Heart right ventricle (tissue), 16 donors: ENCODE data around the gene SEC31B. TPM values are rescaled to one million over a fixed set of nuclear protein-coding genes. Genes with fewer than 3 reads are reported as not detected.

Experiments
- ATAC-seq, 8 donors: fragments of 200-7000 bp; cut with Tn5 transposase; one replicate each; pipeline ENCODE4 v1.9.1; 2020; ENCODE audit warnings: mild to moderate bottlenecking in 8 of 8, moderate library complexity in 8 of 8, moderate number of reproducible peaks in 1 of 8
- DNase-seq, 2 donors: peaks; one replicate each; pipeline ENCODE4 v3.0.0-alpha.2; 2020
- H3K27ac ChIP-seq, 10 donors: fragments of 200-600 bp; sonication (generic) in 2 of 10; one replicate each; pipeline versions ENCODE4 v1.5.0 to v1.8.0; 2020 to 2022; ENCODE audit warnings: mild to moderate bottlenecking in 3 of 10
- H3K27me3 ChIP-seq, 7 donors: fragments of 200-600 bp; one replicate each; pipeline ENCODE4 v1.8.0; 2021 to 2022; ENCODE audit warnings: mild to moderate bottlenecking in 2 of 7
- H3K36me3 ChIP-seq, 9 donors: fragments of 200-600 bp; sonication (generic) in 1 of 9; one replicate each; pipeline versions ENCODE4 v1.5.0 to v1.8.0; 2020 to 2022; ENCODE audit warnings: mild to moderate bottlenecking in 2 of 9
- H3K4me1 ChIP-seq, 9 donors: fragments of 200-600 bp; sonication (generic) in 1 of 9; one replicate each; pipeline versions ENCODE4 v1.5.0 to v1.8.0; 2020 to 2022; ENCODE audit warnings: mild to moderate bottlenecking in 4 of 9
- H3K4me3 ChIP-seq, 10 donors: fragments of 200-600 bp; sonication (generic) in 2 of 10; one replicate each; pipeline versions ENCODE4 v1.5.0 to v1.8.0; 2020 to 2022; ENCODE audit warnings: mild to moderate bottlenecking in 7 of 10, moderate library complexity in 2 of 10
- H3K9me3 ChIP-seq, 11 donors: fragments of 200-600 bp in 10 of 11; sonication (generic) in 2 of 11; one replicate each; pipeline versions ENCODE4 v1.5.0 to v1.8.0; 2013 to 2022; ENCODE audit warnings: mild to moderate bottlenecking in 2 of 11, control low read depth in 1 of 11, moderate library complexity in 1 of 11
- CTCF ChIP-seq, 9 donors: fragments of 200-600 bp; sonication (generic) in 2 of 9; IDR thresholded peaks; one replicate each; pipeline versions ENCODE4 v1.5.0 to v1.8.0; 2021 to 2022; ENCODE audit warnings: antibody characterized with exemption in 9 of 9, mild to moderate bottlenecking in 5 of 9, moderate library complexity in 1 of 9
- WGBS, 2 donors: extraction: QIAGEN DNeasy Blood & Tissue Kit; methylation state at CpG; one replicate each; pipeline ENCODE4 v1.1.7; 2013; ENCODE audit warnings: inconsistent platforms in 1 of 2; 5-methylcytosine and 5-hydroxymethylcytosine counted together
- intact Hi-C, 10 donors: fragments of 100-400 bp; cut with DNase I; formaldehyde crosslinking; loops; one replicate each; pipeline versions ENCODE4 v1.11.1 to v1.14.2; 2022
- polyA plus RNA-seq, 2 donors: library from polyadenylated mRNA; stranded (reverse); fragments of 200-250 nt; gene quantifications; one replicate each; pipeline ENCODE4 v1.2.3, GENCODE V29; 2013
- total RNA-seq, 10 donors: library from RNA; stranded (reverse); fragmentation: NEBNext Ultra II Directional in 3 of 10; extraction: Animal tissue kit (Norgen Biotek cat#: 25700) in 3 of 10; gene quantifications; one replicate each; pipeline versions ENCODE4 v1.2.1 to v1.2.4, GENCODE V29; 2021 to 2023
- donor health status: Arrhythmogenic right ventricular cardiomyopathy.
- donor health status: ischemic (EF 13 %, LVEDD 7.1; RV severe dilation, severe dysfunction).
- donor health status: healthy with polysubstance abuse.
- donor health status: DM: no; HTN: yes; CAD: no.
- donor health status: DM: no; HTN: no; CAD: no.
- donor health status: ischemic (EF 25% LVEDD 6.9; RV normal size, moderate dysfunction).
- donor health status: ischemic (EF 25% LVEDD 5.7; RV mildly dilated, moderate dysfunction).
- donor health status: healthy.
- donor health status: DM: yes; HTN: yes; CAD: no.
- donor health status: Ischemic cardiomyopathy.
- donor health status: ischemic (EF 35%, LVEDD 5.7; RV mildly dilated, moderate dysfunction).
- donor health status: nonischemic (EF 11% LVEDD 7.7; RV severe dilation, severe dysfunction).
- donor health status: DM: yes; HTN: yes; CAD: no.
- donor health status: PGD.
- donor health status: ischemic (EF 29% LVEDD 5.4; RV normal size, mild dysfunction).
- donor health status: nonischemic (EF 23%, LVEDD 6.1; RV moderate dilation, normal function).

Gene SEC31B
- total and polyA plus RNA-seq, 12 donors, result 2.7 to 28.2 (median 8.3) TPM

GRCh38 chr10:100447663-100448062 lies 72.0 kb downstream of the SEC31B start:
- no peak overlapping the region for H3K4me3 ChIP-seq
- TF ChIP-seq CTCF (IDR thresholded peaks at IDR 0.05), result no peak
- H3K4me1 ChIP-seq, result peaks cover 0 to 6% (median 0%) of the 10 kb centered on the region in 9 donors
- WGBS, 2 donors, result 67 to 73% methylated on average over 1 of the region's 1 CpG
- H3K9me3 ChIP-seq, result peaks cover 0 to 9% (median 0%) of the 10 kb centered on the region in 11 donors
- no peak for ATAC-seq
- H3K27ac ChIP-seq, result no peak overlapping the region
- peaks cover 0 to 26% (median 5%) of the 10 kb centered on the region in 7 donors for H3K27me3 ChIP-seq
- H3K36me3 ChIP-seq, result no peaks in the 10 kb centered on the region
- intact Hi-C loops, result loop anchor here in 1 of 10 donors (10.0 kb wide), 1 partner anchor 427 kb away; no protein-coding TSS in a partner anchor
- no peak for DNase-seq

DNA sequence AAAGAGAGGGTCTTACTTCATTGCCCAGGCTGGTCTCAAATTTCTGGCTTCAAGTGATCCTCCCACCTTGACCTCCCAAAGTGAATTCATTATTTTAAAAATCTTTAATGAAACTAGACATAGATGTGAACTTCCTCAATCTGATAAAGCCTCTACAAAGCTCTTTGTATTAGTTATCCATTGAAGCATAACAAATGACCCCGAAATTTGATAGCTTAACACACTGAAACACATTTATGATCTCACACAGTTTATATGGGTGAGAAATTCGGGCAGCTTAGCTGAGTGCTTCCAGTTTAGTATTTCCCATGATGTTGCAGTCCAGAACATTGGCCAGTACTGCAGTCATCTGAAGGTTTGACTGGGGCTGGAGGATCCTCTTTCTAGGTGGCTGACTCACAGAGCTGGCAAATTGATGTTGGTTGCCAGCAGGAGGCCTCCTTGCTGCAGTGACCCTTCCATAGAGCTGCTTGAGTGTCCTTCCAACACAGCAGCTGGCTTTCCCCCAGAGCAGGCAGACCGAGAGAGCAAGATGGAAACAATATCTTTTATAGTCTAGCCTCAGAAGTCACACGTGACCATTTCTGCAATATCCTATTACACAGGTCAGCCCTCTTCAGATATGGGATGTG lies 73.4 kb downstream of the SEC31B start:
- Histone ChIP-seq H3K9me3 (peaks cover 0 to 9% (median 0%) of the 10 kb centered on the region in 11 donors), H3K27ac (no peak overlapping the region), H3K27me3 (peaks cover 0 to 15% (median 0%) of the 10 kb centered on the region in 7 donors), H3K4me3 (no peak overlapping the region), H3K36me3 (no peaks in the 10 kb centered on the region), H3K4me1 (peaks cover 0 to 6% (median 0%) of the 10 kb centered on the region in 9 donors)
- no peak for TF ChIP-seq CTCF (IDR thresholded peaks at IDR 0.05)
- DNase-seq (no peak), ATAC-seq (no peak)
- intact Hi-C loops, result loop anchor here in 1 of 10 donors (10.0 kb wide), 1 partner anchor 429 kb away; no protein-coding TSS in a partner anchor
- 68 to 73% methylated on average over 4 of the region's 4 CpGs for WGBS, 2 donors

DNA sequence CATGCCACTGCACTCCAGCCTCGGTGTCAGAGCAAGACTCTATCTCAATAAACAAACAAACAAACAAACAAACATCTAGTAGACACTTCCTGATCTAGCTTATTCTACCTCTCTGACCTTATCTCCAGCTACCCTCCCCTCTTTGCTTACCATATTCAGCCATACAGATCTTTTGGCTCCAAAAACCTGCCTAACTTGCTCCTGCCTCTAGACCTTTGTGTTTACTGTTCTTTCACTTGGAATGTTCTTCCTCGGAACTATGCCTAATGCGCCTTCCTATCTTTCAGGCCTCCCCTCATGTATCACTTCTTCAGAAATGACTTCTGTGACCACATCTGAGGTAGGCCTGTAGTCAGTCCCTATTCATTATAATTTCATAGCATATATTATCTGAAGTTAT lies 77.1 kb downstream of the SEC31B start:
- intact Hi-C loops, result loop anchor here in 1 of 10 donors (10.0 kb wide), 1 partner anchor 432 kb away; no protein-coding TSS in a partner anchor
- Histone ChIP-seq H3K27ac (no peak overlapping the region), H3K36me3 (no peaks in the 10 kb centered on the region), H3K9me3 (peaks cover 0 to 9% (median 0%) of the 10 kb centered on the region in 11 donors), H3K4me1 (no peaks in the 10 kb centered on the region), H3K27me3 (peaks cover 0 to 5% (median 0%) of the 10 kb centered on the region in 7 donors), H3K4me3 (no peak overlapping the region)
- 77 to 80% methylated on average over 3 of the region's 3 CpGs for WGBS, 2 donors
- no peak for TF ChIP-seq CTCF (IDR thresholded peaks at IDR 0.05)
- ATAC-seq (no peak), DNase-seq (no peak)

DNA sequence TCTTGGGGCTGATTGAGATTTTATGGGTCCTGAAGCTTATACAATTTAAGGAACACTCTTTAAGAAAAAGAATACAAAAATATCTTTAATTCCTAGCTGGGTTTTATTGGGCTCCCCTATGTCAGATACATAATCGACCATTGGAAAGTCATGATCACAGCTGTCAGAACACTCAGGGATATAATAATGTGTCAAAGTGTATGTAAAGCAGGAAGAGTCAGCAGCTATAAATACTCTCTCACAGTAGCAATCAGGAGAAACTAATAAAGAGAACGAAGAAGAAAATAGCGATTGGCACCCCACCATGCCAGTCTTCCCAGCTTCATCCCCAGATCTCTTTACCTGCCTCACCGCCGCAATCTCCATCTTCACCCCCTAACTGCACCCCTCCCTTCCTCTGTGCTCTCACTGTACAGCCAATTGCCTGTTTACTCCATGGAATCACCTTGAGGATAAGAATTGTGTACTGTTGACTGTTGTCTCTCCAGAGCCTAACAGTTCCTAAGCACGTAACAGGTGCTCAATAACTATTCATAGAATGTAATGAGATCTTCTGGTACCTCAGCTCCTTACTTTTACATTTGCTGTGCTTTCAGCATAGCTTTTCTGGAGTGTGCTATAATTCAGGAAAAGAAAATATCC lies 80.9 kb downstream of the SEC31B start:
- 79 to 83% methylated on average over 6 of the region's 6 CpGs for WGBS, 2 donors
- DNase-seq, result no peak
- TF ChIP-seq CTCF (IDR thresholded peaks at IDR 0.05), result no peak
- H3K4me3 ChIP-seq, result no peak overlapping the region
- no peaks in the 10 kb centered on the region for H3K36me3 ChIP-seq
- H3K27me3 ChIP-seq, result peaks cover 0 to 7% (median 0%) of the 10 kb centered on the region in 7 donors
- ATAC-seq, result no peak
- H3K27ac ChIP-seq, result no peak overlapping the region
- no peaks in the 10 kb centered on the region for H3K4me1 ChIP-seq
- H3K9me3 ChIP-seq, result no peaks in the 10 kb centered on the region
- intact Hi-C loops, result loop anchor here in 8 of 10 donors (5.0 to 10.0 kb wide), 5 partner anchors 66 to 439 kb away; partner anchors contain the start of gene SEC31B (in 3 of the 8)

Other genes with a start within 250 kb of the SEC31B start
- 10 to 100 TPM; 13.6 to 23.5 (median 19.8) TPM for gene BLOC1S2, start 233.2 kb downstream of the SEC31B start, total RNA-seq
- gene BLOC1S2, start 233.2 kb downstream of the SEC31B start, polyA plus RNA-seq, result 10 to 100 TPM; 19.3 to 32.2 TPM
- gene PKD2L1, start 189.6 kb downstream of the SEC31B start, total RNA-seq, result not detected
- not detected for gene PKD2L1, start 189.6 kb downstream of the SEC31B start, polyA plus RNA-seq
- 10 to 100 TPM in 6 of 10 donors, 1 to 10 TPM in 4; 1.8 to 24.7 (median 12.6) TPM for gene SCD, start 172.6 kb downstream of the SEC31B start, total RNA-seq
- 10 to 100 TPM; 44.6 to 62.7 TPM for gene SCD, start 172.6 kb downstream of the SEC31B start, polyA plus RNA-seq
- not detected for gene WNT8B, start 56.9 kb downstream of the SEC31B start, total RNA-seq
- gene WNT8B, start 56.9 kb downstream of the SEC31B start, polyA plus RNA-seq, result not detected
- gene NDUFB8, start 10.0 kb upstream of the SEC31B start, total RNA-seq, result 100 to 1,000 TPM; 321 to 498 (median 422) TPM
- gene NDUFB8, start 10.0 kb upstream of the SEC31B start, polyA plus RNA-seq, result 100 to 1,000 TPM; 750 to 915 TPM
- gene HIF1AN, start 16.1 kb upstream of the SEC31B start, total RNA-seq, result 10 to 100 TPM; 40.9 to 66.8 (median 50.4) TPM
- gene HIF1AN, start 16.1 kb upstream of the SEC31B start, polyA plus RNA-seq, result 1 to 10 TPM; 7.1 to 7.2 TPM
- gene PAX2, start 225.7 kb upstream of the SEC31B start, total RNA-seq, result not detected
- gene PAX2, start 225.7 kb upstream of the SEC31B start, polyA plus RNA-seq, result not detected